ENCODE results near the gene CAPZB.
"Not testable (repeated sequence)": the region's sequence is repeated elsewhere in the genome, so short reads cannot be mapped to it uniquely, and the experiment has no call there.

The CAPZB gene

DNA sequence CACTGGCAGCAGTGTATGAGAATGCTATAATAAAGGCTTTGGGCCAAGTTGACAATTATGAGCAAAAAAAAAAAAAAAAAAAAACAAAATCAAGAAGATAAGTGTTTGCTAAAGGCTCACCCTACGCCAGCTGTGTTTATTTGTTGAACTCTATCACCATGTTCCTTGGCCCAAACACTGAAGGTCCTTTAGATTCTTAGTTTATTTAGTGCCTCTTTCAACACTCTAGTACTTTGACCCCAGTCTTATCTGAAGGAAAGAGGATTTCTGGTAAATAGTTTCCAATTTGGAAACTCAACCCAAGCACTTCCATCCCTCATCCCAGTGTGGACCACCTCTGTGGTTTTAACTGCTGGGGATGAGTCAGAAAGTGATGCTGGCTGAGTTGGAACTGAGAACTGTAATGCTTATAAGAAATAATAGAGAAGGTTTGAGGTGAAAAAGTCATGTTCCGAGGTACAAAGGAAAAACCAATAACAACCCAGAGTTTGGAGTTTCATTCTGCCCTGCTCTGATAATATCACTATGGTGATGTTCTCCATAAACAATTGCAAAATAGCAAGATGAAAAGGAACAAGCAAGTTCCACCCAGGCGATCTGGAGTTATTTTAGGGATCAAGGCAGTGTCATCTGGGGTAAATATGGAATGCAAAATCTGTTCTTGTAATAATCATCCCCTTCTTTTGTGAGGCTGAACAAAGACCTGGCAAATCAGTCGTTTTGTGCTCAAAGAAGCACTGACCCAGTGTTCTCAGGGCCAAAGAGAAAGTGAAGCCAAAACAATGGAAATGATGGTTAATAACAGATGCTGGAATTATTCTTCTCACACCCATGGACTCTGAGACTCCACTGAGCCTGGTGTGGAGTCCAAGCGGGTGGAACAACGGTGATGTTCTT, 19.7 kb upstream of the CAPZB start:
- no peak for ATAC-seq (ENCODE audit: insufficient read depth, low read depth)
- Histone ChIP-seq H3K4me2 (ENCODE audit: insufficient read depth, low read length) (no peak overlapping the region), H3K4me3 (ENCODE audit: low read depth in 1 of 2, low read length in 2 of 2) (no peak overlapping the region)

DNA sequence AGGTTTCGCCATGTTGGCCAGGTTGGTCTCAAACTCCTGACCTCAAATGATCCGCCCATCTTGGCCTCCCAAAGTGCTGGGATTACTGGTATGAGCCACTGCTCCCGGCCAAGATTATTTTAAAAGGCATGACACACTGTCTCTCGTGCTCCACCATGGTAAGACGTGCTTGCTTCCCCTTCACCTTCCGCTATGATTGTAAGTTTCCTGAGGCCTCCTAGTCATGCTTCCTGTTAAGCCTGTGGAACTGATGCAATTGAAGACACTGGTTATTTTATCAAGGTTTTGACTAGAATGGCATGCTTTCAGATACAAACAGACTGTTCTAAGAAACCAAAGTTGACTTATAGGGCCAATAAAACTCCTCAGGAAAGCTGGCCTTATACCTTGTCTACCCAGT, 16.9 kb upstream of the CAPZB start:
- not testable (repeated sequence) for DNase-seq; H3K9ac ChIP-seq (ENCODE audit: low read depth, low read length); H3K27ac ChIP-seq (ENCODE audit: low read length); H3K4me3 ChIP-seq (ENCODE audit: low read depth in 1 of 2, low read length in 2 of 2); H2AFZ ChIP-seq (ENCODE audit: low read depth, low read length); H3K9me3 ChIP-seq (ENCODE audit: insufficient read depth, low read length, severe bottlenecking); H3K79me2 ChIP-seq (ENCODE audit: insufficient read depth, low read length); ATAC-seq (ENCODE audit: insufficient read depth, low read depth); H3K27me3 ChIP-seq (ENCODE audit: insufficient read depth, low read length, poor library complexity); H4K20me1 ChIP-seq (ENCODE audit: insufficient read depth, low read length); H3K4me1 ChIP-seq (ENCODE audit: insufficient read depth, low read length); H3K36me3 ChIP-seq (ENCODE audit: insufficient read depth, low read length); H3K4me2 ChIP-seq (ENCODE audit: insufficient read depth, low read length)

More for the DNA sequence above, 19.7 kb upstream of the CAPZB start:
- DNase-seq: no peak
- Histone ChIP-seq H3K27me3 (ENCODE audit: insufficient read depth, low read length, poor library complexity) (peaks cover 2% of the 10 kb centered on the region), H3K79me2 (ENCODE audit: insufficient read depth, low read length) (no peaks in the 10 kb centered on the region), H2AFZ (ENCODE audit: low read depth, low read length) (no peak overlapping the region), H3K36me3 (ENCODE audit: insufficient read depth, low read length) (no peaks in the 10 kb centered on the region), H3K9me3 (ENCODE audit: insufficient read depth, low read length, severe bottlenecking) (no peaks in the 10 kb centered on the region), H3K27ac (ENCODE audit: low read length) (no peak overlapping the region), H3K4me1 (ENCODE audit: insufficient read depth, low read length) (no peaks in the 10 kb centered on the region), H4K20me1 (ENCODE audit: insufficient read depth, low read length) (no peaks in the 10 kb centered on the region), H3K9ac (ENCODE audit: low read depth, low read length) (no peak overlapping the region)
- TF ChIP-seq, protein P1, sequence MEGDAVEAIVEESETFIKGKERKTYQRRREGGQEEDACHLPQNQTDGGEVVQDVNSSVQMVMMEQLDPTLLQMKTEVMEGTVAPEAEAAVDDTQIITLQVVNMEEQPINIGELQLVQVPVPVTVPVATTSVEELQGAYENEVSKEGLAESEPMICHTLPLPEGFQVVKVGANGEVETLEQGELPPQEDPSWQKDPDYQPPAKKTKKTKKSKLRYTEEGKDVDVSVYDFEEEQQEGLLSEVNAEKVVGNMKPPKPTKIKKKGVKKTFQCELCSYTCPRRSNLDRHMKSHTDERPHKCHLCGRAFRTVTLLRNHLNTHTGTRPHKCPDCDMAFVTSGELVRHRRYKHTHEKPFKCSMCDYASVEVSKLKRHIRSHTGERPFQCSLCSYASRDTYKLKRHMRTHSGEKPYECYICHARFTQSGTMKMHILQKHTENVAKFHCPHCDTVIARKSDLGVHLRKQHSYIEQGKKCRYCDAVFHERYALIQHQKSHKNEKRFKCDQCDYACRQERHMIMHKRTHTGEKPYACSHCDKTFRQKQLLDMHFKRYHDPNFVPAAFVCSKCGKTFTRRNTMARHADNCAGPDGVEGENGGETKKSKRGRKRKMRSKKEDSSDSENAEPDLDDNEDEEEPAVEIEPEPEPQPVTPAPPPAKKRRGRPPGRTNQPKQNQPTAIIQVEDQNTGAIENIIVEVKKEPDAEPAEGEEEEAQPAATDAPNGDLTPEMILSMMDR (IDR thresholded peaks at IDR 0.05; ENCODE audit: borderline replicate concordance, extremely low read depth, low read length, poor library complexity, severe bottlenecking): no peak
- no peak for TF ChIP-seq EZH2 (IDR thresholded peaks at IDR 0.05; ENCODE audit: borderline replicate concordance, low read depth, low read length, severe bottlenecking)

DNA sequence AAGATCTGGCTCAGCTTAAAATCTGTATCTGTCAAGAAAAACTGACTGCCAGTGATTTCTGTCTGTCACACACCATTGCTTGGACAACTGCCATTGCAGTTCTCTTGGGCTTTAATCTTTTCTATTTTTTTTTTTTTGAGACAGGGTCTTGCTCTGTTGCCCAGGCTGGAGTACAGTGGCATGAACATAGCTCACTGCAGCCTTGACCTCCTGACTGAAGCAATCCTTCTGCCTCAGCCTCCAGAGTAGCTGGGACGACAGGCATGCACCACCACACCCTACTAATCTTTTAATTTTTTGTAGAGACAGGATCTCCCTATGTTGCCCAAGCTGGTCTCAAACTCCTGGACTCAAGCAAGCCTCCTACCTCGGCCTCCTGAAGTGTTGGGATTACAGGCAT, 14.5 kb upstream of the CAPZB start:
- H2AFZ ChIP-seq (ENCODE audit: low read depth, low read length); DNase-seq; H4K20me1 ChIP-seq (ENCODE audit: insufficient read depth, low read length); H3K4me3 ChIP-seq (ENCODE audit: low read depth in 1 of 2, low read length in 2 of 2); ATAC-seq (ENCODE audit: insufficient read depth, low read depth); H3K36me3 ChIP-seq (ENCODE audit: insufficient read depth, low read length); H3K9me3 ChIP-seq (ENCODE audit: insufficient read depth, low read length, severe bottlenecking); H3K79me2 ChIP-seq (ENCODE audit: insufficient read depth, low read length); H3K4me1 ChIP-seq (ENCODE audit: insufficient read depth, low read length); H3K4me2 ChIP-seq (ENCODE audit: insufficient read depth, low read length); H3K27ac ChIP-seq (ENCODE audit: low read length); H3K9ac ChIP-seq (ENCODE audit: low read depth, low read length); H3K27me3 ChIP-seq (ENCODE audit: insufficient read depth, low read length, poor library complexity): not testable (repeated sequence)

DNA sequence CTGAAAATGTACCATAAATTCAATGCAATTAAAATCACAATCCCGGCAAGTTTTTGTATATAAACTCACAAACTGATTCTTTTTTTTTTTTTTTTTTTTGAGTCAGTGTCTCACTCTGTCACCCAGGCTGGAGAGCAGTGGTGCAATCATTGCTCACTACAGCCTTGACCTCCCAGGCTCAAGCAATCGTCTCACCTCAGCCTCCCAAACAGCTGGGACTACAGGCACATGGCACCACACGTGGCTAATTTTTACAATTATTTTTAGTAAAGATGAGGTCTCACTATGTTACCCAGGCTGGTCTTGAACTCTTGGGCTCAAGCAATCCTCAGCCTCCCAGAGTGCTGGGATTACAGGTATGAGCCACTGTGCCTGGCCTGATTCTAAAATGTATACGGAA, 12.1 kb upstream of the CAPZB start:
- not testable (repeated sequence) for ATAC-seq (ENCODE audit: insufficient read depth, low read depth); H3K9me3 ChIP-seq (ENCODE audit: insufficient read depth, low read length, severe bottlenecking); H3K27me3 ChIP-seq (ENCODE audit: insufficient read depth, low read length, poor library complexity); H3K79me2 ChIP-seq (ENCODE audit: insufficient read depth, low read length); H3K9ac ChIP-seq (ENCODE audit: low read depth, low read length); H3K36me3 ChIP-seq (ENCODE audit: insufficient read depth, low read length); H3K4me2 ChIP-seq (ENCODE audit: insufficient read depth, low read length); H2AFZ ChIP-seq (ENCODE audit: low read depth, low read length); H3K27ac ChIP-seq (ENCODE audit: low read length); DNase-seq; H4K20me1 ChIP-seq (ENCODE audit: insufficient read depth, low read length); H3K4me1 ChIP-seq (ENCODE audit: insufficient read depth, low read length); H3K4me3 ChIP-seq (ENCODE audit: low read depth in 1 of 2, low read length in 2 of 2)

DNA sequence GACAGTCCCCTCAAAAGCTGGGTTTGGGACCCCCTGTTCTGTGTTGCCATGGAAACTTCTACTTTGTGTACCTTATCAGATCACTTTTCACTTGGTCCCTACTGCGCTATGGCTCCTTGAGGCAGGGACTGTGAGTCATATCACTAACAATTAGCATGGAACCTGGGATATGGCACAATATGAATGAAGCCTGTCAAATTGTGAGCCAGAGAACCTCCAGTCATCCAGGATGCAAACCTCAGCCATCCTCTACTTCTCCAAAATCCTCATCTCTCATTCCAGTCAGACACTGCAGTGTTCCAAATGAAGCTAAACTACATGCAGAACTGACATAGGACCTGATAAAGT, 11.2 kb upstream of the CAPZB start:
- H3K9me3 ChIP-seq (ENCODE audit: insufficient read depth, low read length, severe bottlenecking): no peaks in the 10 kb centered on the region
- no peak overlapping the region for H3K4me2 ChIP-seq (ENCODE audit: insufficient read depth, low read length)
- no peaks in the 10 kb centered on the region for H3K36me3 ChIP-seq (ENCODE audit: insufficient read depth, low read length)
- H4K20me1 ChIP-seq (ENCODE audit: insufficient read depth, low read length): no peaks in the 10 kb centered on the region
- H3K27me3 ChIP-seq (ENCODE audit: insufficient read depth, low read length, poor library complexity): no peaks in the 10 kb centered on the region
- no peak overlapping the region for H3K27ac ChIP-seq (ENCODE audit: low read length)
- H3K9ac ChIP-seq (ENCODE audit: low read depth, low read length): no peak overlapping the region
- no peak for ATAC-seq (ENCODE audit: insufficient read depth, low read depth)
- H3K4me1 ChIP-seq (ENCODE audit: insufficient read depth, low read length): no peaks in the 10 kb centered on the region
- no peaks in the 10 kb centered on the region for H3K79me2 ChIP-seq (ENCODE audit: insufficient read depth, low read length)
- H3K4me3 ChIP-seq (ENCODE audit: low read depth in 1 of 2, low read length in 2 of 2): no peak overlapping the region
- TF ChIP-seq EZH2 (IDR thresholded peaks at IDR 0.05; ENCODE audit: borderline replicate concordance, low read depth, low read length, severe bottlenecking): no peak
- TF ChIP-seq, protein P1 (IDR thresholded peaks at IDR 0.05; ENCODE audit: borderline replicate concordance, extremely low read depth, low read length, poor library complexity, severe bottlenecking): no peak
- DNase-seq: no peak
- H2AFZ ChIP-seq (ENCODE audit: low read depth, low read length): no peak overlapping the region

Data from DND-41 (cell line).